K562 (cell line): ENCODE results near the gene TAL1. TPM values are rescaled to one million over a fixed set of nuclear protein-coding genes. Genes with fewer than 3 reads are reported as not detected.

ENCODE experiments used
- ATAC-seq: fragments of 200-7000 bp; cut with Tn5 transposase; 3 replicates; pipeline ENCODE4 v1.9.1; 2020; ENCODE audit warnings: moderate library complexity
- BruUV-seq: library from RNA; stranded (reverse); fragments of 400-500 nt; replicated peaks from 2 replicates; lab custom pipeline; 2021; lab: Mats Ljungman, UMichigan
- CTCF ChIA-PET: fragments of 300-600 bp; formaldehyde crosslinking; extraction: SDS; loops from one replicate; lab custom pipeline; 2021; ENCODE audit warnings: low intra/inter-chr PET ratio; lab: Yijun Ruan, JAX
- POLR2A ChIA-PET: fragments of 300-600, 350-650 bp; sonication (Branson Sonifier 250); formaldehyde crosslinking; extraction: SDS; loops from one replicate; lab custom pipeline; 2021; ENCODE audit warnings: antibody characterized with exemption, inconsistent platforms; lab: Yijun Ruan, JAX
- DNase-seq, 4 experiments: peaks; one replicate each; pipeline versions ENCODE4 v3.0.0 to v3.0.0-alpha.2; 2011 to 2018; ENCODE audit warnings: low spot score in 3 of 4, mixed read lengths in 3 of 4; ENCODE audit errors: extremely low read depth in 1 of 4
- FAIRE-seq: peaks from 2 replicates; lab custom pipeline; 2011; peaks lifted over from hg19 to GRCh38; lab: Jason Lieb, UNC
- H2AFZ ChIP-seq: 2 replicates; pipeline ENCODE4 v1.6.0; 2011; ENCODE audit warnings: low read depth, low read length, control low read depth, inconsistent platforms
- H3K27ac ChIP-seq: fragments of 200-600 bp; 3 replicates; pipeline ENCODE4 v1.8.0; 2011; ENCODE audit warnings: low read depth, mild to moderate bottlenecking, control low read depth, inconsistent platforms, low read length, moderate library complexity, mixed read lengths; ENCODE audit errors: extremely low read depth
- H3K27me3 ChIP-seq, 2 experiments: fragments of 300-600 bp in 1 of 2; 2 replicates in 1 of 2; 3 replicates in 1 of 2; pipeline versions ENCODE4 v1.6.0 to v1.8.0; 2011; ENCODE audit warnings: inconsistent platforms in 2 of 2, low read length in 2 of 2, mild to moderate bottlenecking in 1 of 2, mixed read lengths in 1 of 2, moderate library complexity in 1 of 2; ENCODE audit not compliant: control insufficient read depth in 2 of 2, insufficient read depth in 2 of 2
- H3K36me3 ChIP-seq: fragments of 300-600 bp; 3 replicates; pipeline ENCODE4 v1.8.0; 2011; ENCODE audit warnings: mild to moderate bottlenecking, low read length, inconsistent platforms; ENCODE audit not compliant: control insufficient read depth, insufficient read depth
- H3K4me1 ChIP-seq, 2 experiments: fragments of 200-600 bp in 1 of 2; replicated peaks in 1 of 2; 2 replicates in 1 of 2; 3 replicates in 1 of 2; pipeline versions ENCODE4 v1.5.1 to v1.8.0; 2011; ENCODE audit warnings: inconsistent platforms in 2 of 2, low read length in 2 of 2, mild to moderate bottlenecking in 1 of 2, mixed read lengths in 1 of 2, moderate library complexity in 1 of 2; ENCODE audit not compliant: control insufficient read depth in 2 of 2, insufficient read depth in 2 of 2
- H3K4me2 ChIP-seq: 2 replicates; pipeline ENCODE4 v1.6.1; 2011; ENCODE audit warnings: low read length, control low read depth, inconsistent platforms, mixed read lengths; ENCODE audit not compliant: insufficient read depth
- H3K4me3 ChIP-seq: fragments of 200-600 bp; sonication (generic), shearing (Covaris generic); 2 replicates; pipeline ENCODE4 v1.5.1; 2016; ENCODE audit warnings: control low read depth, inconsistent platforms
- H3K79me2 ChIP-seq: fragments of 200-600 bp; 3 replicates; pipeline ENCODE4 v1.8.0; 2011; ENCODE audit warnings: low read length, inconsistent platforms; ENCODE audit not compliant: control insufficient read depth, insufficient read depth
- H3K9ac ChIP-seq, 2 experiments: 2 replicates each; pipeline versions ENCODE4 v1.6.0 to v1.6.1; 2011; ENCODE audit warnings: low read depth in 2 of 2, low read length in 2 of 2, control low read depth in 1 of 2, inconsistent platforms in 1 of 2, mild to moderate bottlenecking in 1 of 2, mixed read lengths in 1 of 2; ENCODE audit not compliant: insufficient read depth in 1 of 2
- H3K9me1 ChIP-seq: one replicate; pipeline ENCODE4 v1.6.0; 2011; ENCODE audit warnings: inconsistent platforms, mild to moderate bottlenecking, low read length, moderate library complexity; ENCODE audit not compliant: control insufficient read depth, insufficient read depth
- H3K9me3 ChIP-seq: replicated peaks from 2 replicates; pipeline ENCODE4 v1.5.1; 2011; ENCODE audit warnings: low read depth, low read length, inconsistent platforms; ENCODE audit not compliant: control insufficient read depth, insufficient read depth
- H4K20me1 ChIP-seq: replicated peaks from 2 replicates; pipeline ENCODE4 v1.6.1; 2011; ENCODE audit warnings: low read length, inconsistent platforms, mixed read lengths; ENCODE audit not compliant: control insufficient read depth, insufficient read depth
- C11orf30 ChIP-seq: fragments of 450-650 bp; IDR thresholded peaks from 2 replicates; pipeline ENCODE4 v1.6.1; 2016; ENCODE audit warnings: low read depth, mild to moderate bottlenecking
- CBX1 ChIP-seq: sonication (generic); IDR thresholded peaks from 2 replicates; pipeline ENCODE4 v1.6.1; 2016; ENCODE audit warnings: antibody characterized with exemption, low read depth, mild to moderate bottlenecking
- CC2D1A ChIP-seq: fragments of 450-650 bp; IDR thresholded peaks from 2 replicates; pipeline ENCODE4 v1.6.1; 2017; ENCODE audit warnings: mild to moderate bottlenecking
- FOXM1 ChIP-seq, 2 experiments: fragments of 450-650 bp in 1 of 2; sonication (generic) in 1 of 2; formaldehyde crosslinking in 1 of 2; IDR thresholded peaks; 2 replicates each; pipeline versions ENCODE4 v1.6.1 to v1.9.0; 2017 to 2022; ENCODE audit warnings: low read depth in 2 of 2, mild to moderate bottlenecking in 2 of 2, missing genetic modification reagents in 1 of 2, moderate library complexity in 1 of 2
- GATAD2B ChIP-seq: fragments of 450-650 bp; IDR thresholded peaks from 2 replicates; pipeline ENCODE4 v1.6.1; 2017; ENCODE audit warnings: mild to moderate bottlenecking, borderline replicate concordance
- LCOR ChIP-seq: sonication (generic); formaldehyde crosslinking; IDR thresholded peaks from 2 replicates; pipeline ENCODE4 v1.8.0; 2022; ENCODE audit warnings: mild to moderate bottlenecking, missing genetic modification reagents
- MTA1 ChIP-seq: fragments of 450-650 bp; IDR thresholded peaks from 2 replicates; pipeline ENCODE4 v1.6.1; 2017; ENCODE audit warnings: borderline replicate concordance
- NFE2 ChIP-seq: IDR thresholded peaks from 2 replicates; pipeline ENCODE4 v1.6.1; 2014; ENCODE audit warnings: antibody characterized with exemption, low read depth
- NR2C2 ChIP-seq, 2 experiments: fragments of 200-800 bp in 1 of 2; sonication (Bioruptor generic) in 1 of 2; sonication (generic) in 1 of 2; formaldehyde crosslinking in 1 of 2; IDR thresholded peaks; 2 replicates each; pipeline versions ENCODE4 v1.6.1 to v1.8.0; 2016 to 2022; ENCODE audit warnings: mild to moderate bottlenecking in 1 of 2, missing compliant biosample characterization in 1 of 2, missing genetic modification characterization in 1 of 2, missing genetic modification reagents in 1 of 2
- PTRF ChIP-seq: fragments of 450-650 bp; IDR thresholded peaks from 2 replicates; pipeline ENCODE4 v1.6.1; 2016; ENCODE audit warnings: mild to moderate bottlenecking, missing genetic modification characterization, missing compliant biosample characterization
- ZBTB2 ChIP-seq: fragments of 450-650 bp; IDR thresholded peaks from 2 replicates; pipeline ENCODE4 v1.6.1; 2016; ENCODE audit warnings: antibody characterized with exemption
- ZEB2 ChIP-seq: fragments of 450-650 bp; IDR thresholded peaks from 2 replicates; pipeline ENCODE4 v1.6.1; 2016
- ZFX ChIP-seq: sonication (generic); formaldehyde crosslinking; IDR thresholded peaks from 2 replicates; pipeline ENCODE4 v1.8.0; 2022; ENCODE audit warnings: mild to moderate bottlenecking, missing genetic modification reagents, moderate library complexity
- ZNF184 ChIP-seq: sonication (generic); formaldehyde crosslinking; IDR thresholded peaks from 2 replicates; pipeline ENCODE4 v1.5.0; 2020; ENCODE audit warnings: missing genetic modification reagents
- ZNF655 ChIP-seq: fragments of 250-450 bp; sonication (Bioruptor Pico); IDR thresholded peaks from 2 replicates; pipeline ENCODE4 v1.5.0; 2021
- WGBS: fragments of 100-300 bp; shearing (Covaris generic); methylation state at CpG from one replicate; pipeline ENCODE4 v1.1.6; 2016; ENCODE audit warnings: low coverage, mixed read lengths; ENCODE audit not compliant: insufficient coverage; ENCODE audit errors: missing lambda C conversion rate; 5-methylcytosine and 5-hydroxymethylcytosine counted together
- in situ Hi-C: fragments of 300-500 bp; cut with MboI; formaldehyde crosslinking; loops from 4 replicates; pipeline ENCODE4 v1.15.0; 2018; ENCODE audit warnings: inconsistent platforms, mixed read lengths
- intact Hi-C: fragments of 100-400 bp; cut with micrococcal nuclease; formaldehyde crosslinking; loops from 2 replicates; pipeline ENCODE4 v1.14.2; 2022
- polyA plus RNA-seq, 8 experiments: library from polyadenylated mRNA; depleted of rRNA in 4 of 8; stranded (reverse) in 5 of 8; unstranded in 3 of 8; fragments of >200 nt; fragmentation: Nextera tagmentation in 2 of 8; fragmentation: Illumina TruSeq in 1 of 8; extraction: Ambion mirVana in 2 of 8; extraction: Trizol in 1 of 8; gene quantifications; 2 replicates each; pipeline versions ENCODE4 v1.2.1 to v1.2.3, GENCODE V29; 2011 to 2014; ENCODE audit warnings: inconsistent platforms in 1 of 8, missing spikeins in 1 of 8
- total RNA-seq, 7 experiments: library from RNA; depleted of rRNA in 6 of 7; stranded (reverse); fragments of >200 nt in 6 of 7; fragmentation: Illumina TruSeq in 2 of 7; extraction: Trizol in 2 of 7; gene quantifications; 2 replicates each; pipeline versions ENCODE4 v1.2.1 to v1.2.3, GENCODE V29; 2011 to 2021; ENCODE audit warnings: low replicate concordance in 1 of 7
- TF ChIP-seq, protein P1 (sequence below), 2 experiments: fragments of 450-650 bp; conservative IDR thresholded peaks; 2 replicates each; pipeline ENCODE4 v1.6.1; 2017; ENCODE audit warnings: mild to moderate bottlenecking in 2 of 2, moderate library complexity in 2 of 2

Gene TAL1
- total and polyA plus RNA-seq, 9 of the 15 experiments (the other 6 are each of a cell fraction or from before 2014, with no cell fraction given): 18.5 to 106 (median 59.7) TPM

DNA sequence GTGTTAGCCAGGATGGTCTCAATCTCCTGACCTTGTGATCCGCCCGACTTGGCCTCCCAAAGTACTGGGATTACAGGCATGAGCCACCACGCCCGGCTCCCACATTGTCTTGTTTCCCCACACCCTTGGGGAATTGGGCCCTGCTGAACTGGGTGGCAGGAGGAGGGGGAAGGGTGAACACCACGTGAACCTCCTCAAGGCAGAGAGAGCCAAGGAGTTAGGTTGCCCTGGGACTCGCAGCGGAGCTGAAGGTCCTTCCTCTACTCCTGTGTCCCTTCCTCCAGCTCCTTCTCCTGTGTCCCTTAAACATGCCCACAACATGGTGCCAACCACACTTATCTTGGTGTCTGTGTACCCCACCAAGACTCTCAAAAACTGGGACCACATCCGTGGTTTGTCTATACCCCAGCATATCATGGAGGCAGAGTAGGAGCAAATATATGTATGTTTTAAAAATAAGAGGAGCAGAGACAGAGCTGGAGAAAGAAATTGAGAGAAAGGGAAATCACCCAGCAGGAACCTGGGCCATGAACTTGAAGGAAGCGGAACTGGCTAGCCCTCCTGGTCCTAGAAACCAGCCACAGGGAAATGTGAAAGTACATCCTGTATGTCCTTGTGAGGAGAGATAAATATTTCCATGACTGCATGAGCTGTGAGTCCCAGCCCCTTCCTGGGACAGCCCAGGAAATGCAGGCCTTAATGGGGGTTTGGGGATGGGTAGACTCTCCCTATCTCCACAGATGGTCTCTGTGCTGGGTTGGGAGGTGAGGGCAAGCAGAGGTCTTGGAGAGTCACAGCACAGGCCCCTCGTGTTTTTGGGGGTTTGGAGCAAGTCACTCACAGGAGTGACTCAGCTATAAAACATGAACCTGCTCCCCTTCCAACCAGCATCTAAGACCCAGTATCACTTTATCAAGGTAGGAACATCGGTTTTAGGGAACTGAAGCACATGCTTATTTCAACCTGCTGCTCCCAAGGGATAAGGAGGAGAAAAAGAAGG is 9.4 kb upstream of the TAL1 start:
- ATAC-seq (peak; percentile 40), DNase-seq (peak; percentile 58 to 78 (median 66)), FAIRE-seq (peak; percentile 72)
- no peak overlapping the region for H3K4me3 ChIP-seq
- no TSS peak for BruUV-seq
- intact Hi-C loops: no loop called here
- peak overlapping the region; percentile 95 for H2AFZ ChIP-seq
- H3K27ac ChIP-seq: peak overlapping the region; percentile 78
- H3K36me3 ChIP-seq: no peaks in the 10 kb centered on the region
- WGBS: 51% methylated on average over 11 of the region's 11 CpGs
- CTCF ChIA-PET: no interaction called here
- in situ Hi-C loops: no loop called here
- H3K9me1 ChIP-seq: peaks cover 3% of the 10 kb centered on the region
- H3K79me2 ChIP-seq: no peaks in the 10 kb centered on the region
- POLR2A ChIA-PET: interaction anchor here (0.6 to 2.2 kb wide), 7 partner anchors 11 to 62 kb away, joined by 3 to 14 read pairs (median 4); no protein-coding TSS in a partner anchor
- H3K27me3 ChIP-seq: no peaks in the 10 kb centered on the region
- H3K4me1 ChIP-seq: peaks cover 45 to 65% of the 10 kb centered on the region in 2 experiments
- no peaks in the 10 kb centered on the region for H3K9me3 ChIP-seq
- H4K20me1 ChIP-seq: no peaks in the 10 kb centered on the region
- H3K4me2 ChIP-seq: peak overlapping the region; percentile 53
- H3K9ac ChIP-seq: peak overlapping the region; percentile 46 to 65; a peak in 3 of 4 replicates
- TF ChIP-seq ZNF655 (no peak), LCOR (CRISPR knock-in tag) (no peak; the same call in 1 of the 2 replicates), ZEB2 (peak; percentile 76), MTA1 (0 out of 2 replicates have a peak, but pooled peaks have one; percentile 44), ZNF184 (CRISPR knock-in tag) (no peak), NR2C2 (CRISPR knock-in tag; IDR thresholded peaks at IDR 0.05) (no peak), NR2C2 (tag; IDR thresholded peaks at IDR 0.05) (peak; percentile 69), ZBTB2 (0 out of 2 replicates have a peak, but pooled peaks have one; percentile 32), CBX1 (no peak), GATAD2B (0 out of 2 replicates have a peak, but pooled peaks have one; percentile 75), FOXM1 (IDR thresholded peaks at IDR 0.05; ENCODE audit: low read depth) (no peak), FOXM1 (CRISPR knock-in tag; IDR thresholded peaks at IDR 0.05; ENCODE audit: low read depth) (peak; percentile 48; the same call in 1 of the 2 replicates), NFE2 (peak; percentile 86), CC2D1A (no peak), C11orf30 (peak; percentile 88), PTRF (tag) (no peak), ZFX (peak; percentile 46; the same call in 1 of the 2 replicates)
- TF ChIP-seq, protein P1, sequence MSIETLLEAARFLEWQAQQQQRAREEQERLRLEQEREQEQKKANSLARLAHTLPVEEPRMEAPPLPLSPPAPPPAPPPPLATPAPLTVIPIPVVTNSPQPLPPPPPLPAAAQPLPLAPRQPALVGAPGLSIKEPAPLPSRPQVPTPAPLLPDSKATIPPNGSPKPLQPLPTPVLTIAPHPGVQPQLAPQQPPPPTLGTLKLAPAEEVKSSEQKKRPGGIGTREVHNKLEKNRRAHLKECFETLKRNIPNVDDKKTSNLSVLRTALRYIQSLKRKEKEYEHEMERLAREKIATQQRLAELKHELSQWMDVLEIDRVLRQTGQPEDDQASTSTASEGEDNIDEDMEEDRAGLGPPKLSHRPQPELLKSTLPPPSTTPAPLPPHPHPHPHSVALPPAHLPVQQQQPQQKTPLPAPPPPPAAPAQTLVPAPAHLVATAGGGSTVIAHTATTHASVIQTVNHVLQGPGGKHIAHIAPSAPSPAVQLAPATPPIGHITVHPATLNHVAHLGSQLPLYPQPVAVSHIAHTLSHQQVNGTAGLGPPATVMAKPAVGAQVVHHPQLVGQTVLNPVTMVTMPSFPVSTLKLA (conservative IDR thresholded peaks at IDR 0.05): peak; percentile 34 to 48; a peak in 2 of 4 replicates
